B cell (primary cell): Measurements from ENCODE around the gene SSU72. TPM values are rescaled to one million over a fixed set of nuclear protein-coding genes. Genes with fewer than 3 reads are reported as not detected.

Experiments
- ATAC-seq: fragments of 200-7000 bp; cut with Tn5 transposase; one replicate; pipeline ENCODE4 v1.10.0; 2021; ENCODE audit warnings: low read depth, mild to moderate bottlenecking, moderate number of reproducible peaks, moderate library complexity
- CTCF ChIA-PET: fragments of 350-600 bp; sonication (Branson Sonifier 250); formaldehyde crosslinking; loops from one replicate; lab custom pipeline; 2021; ENCODE audit warnings: antibody characterized with exemption, inconsistent platforms; lab: Charles Lee
- POLR2A ChIA-PET: fragments of 350-600 bp; sonication (Branson Sonifier 250); formaldehyde crosslinking; loops from one replicate; lab custom pipeline; 2021; ENCODE audit warnings: antibody characterized with exemption; lab: Charles Lee
- DNase-seq: peaks from one replicate; pipeline ENCODE4 v3.0.0; 2013
- H2AFZ ChIP-seq: 2 replicates; pipeline ENCODE4 v1.6.1; 2012; ENCODE audit warnings: mild to moderate bottlenecking, low read depth, low read length; ENCODE audit not compliant: insufficient read depth, poor library complexity, severe bottlenecking
- H3K27ac ChIP-seq, 2 donors: 1 replicate in 1 of 2; 2 replicates in 1 of 2; pipeline ENCODE4 v1.5.1; 2012 to 2013; ENCODE audit warnings: low read length in 2 of 2, mild to moderate bottlenecking in 2 of 2, moderate library complexity in 1 of 2
- H3K27me3 ChIP-seq, 4 experiments: fragments of 200-600 bp in 1 of 4; sonication (generic) in 1 of 4; replicated peaks in 1 of 4; 1 replicate in 2 of 4; 2 replicates in 2 of 4; pipeline versions ENCODE4 v1.6.1 to v1.7.0; 2013 to 2016; ENCODE audit warnings: low read length in 3 of 4, mild to moderate bottlenecking in 2 of 4, mixed read lengths in 1 of 4, moderate library complexity in 1 of 4; ENCODE audit not compliant: insufficient read depth in 4 of 4, control insufficient read depth in 3 of 4; ENCODE audit errors: control extremely low read depth in 1 of 4
- H3K36me3 ChIP-seq, 2 experiments: replicated peaks in 1 of 2; 1 replicate in 1 of 2; 2 replicates in 1 of 2; pipeline versions ENCODE4 v1.6.1 to v1.7.1; 2013; ENCODE audit warnings: low read length in 1 of 2; ENCODE audit not compliant: insufficient read depth in 2 of 2, control insufficient read depth in 1 of 2; ENCODE audit errors: control extremely low read depth in 1 of 2, extremely low read depth in 1 of 2
- H3K4me1 ChIP-seq, 2 donors: fragments of 200-600 bp in 1 of 2; sonication (generic) in 1 of 2; 1 replicate in 1 of 2; 2 replicates in 1 of 2; pipeline versions ENCODE4 v1.5.1 to v1.6.1; 2013 to 2017; ENCODE audit warnings: low read length in 2 of 2; ENCODE audit not compliant: control insufficient read depth in 2 of 2, insufficient read depth in 2 of 2
- H3K4me2 ChIP-seq: replicated peaks from 2 replicates; pipeline ENCODE3; 2012; ENCODE audit warnings: mild to moderate bottlenecking, low read depth, low read length; ENCODE audit not compliant: poor library complexity, severe bottlenecking
- H3K4me3 ChIP-seq, 5 experiments: fragments of 200-600 bp in 1 of 5; sonication (generic) in 1 of 5; 1 replicate in 3 of 5; 2 replicates in 2 of 5; pipeline versions ENCODE4 v1.5.1 to v1.7.0; 2011 to 2016; ENCODE audit warnings: low read length in 4 of 5, mild to moderate bottlenecking in 4 of 5, low read depth in 2 of 5, control low read depth in 1 of 5, moderate library complexity in 1 of 5; ENCODE audit not compliant: insufficient read depth in 1 of 5; ENCODE audit errors: control extremely low read depth in 1 of 5, extremely low read depth in 1 of 5
- H3K79me2 ChIP-seq: fragments of 200-600 bp; sonication (generic); one replicate; pipeline ENCODE4 v1.6.0; 2016; ENCODE audit warnings: low read length; ENCODE audit not compliant: control insufficient read depth, insufficient read depth
- H3K9ac ChIP-seq: fragments of 200-600 bp; sonication (generic); 2 replicates; pipeline ENCODE4 v1.6.1; 2017; ENCODE audit warnings: mild to moderate bottlenecking, low read length, moderate library complexity
- H3K9me3 ChIP-seq, 3 donors: one replicate each; pipeline versions ENCODE4 v1.6.1 to v1.7.1; 2013; ENCODE audit warnings: low read length in 2 of 3; ENCODE audit not compliant: control insufficient read depth in 2 of 3, insufficient read depth in 1 of 3; ENCODE audit errors: control extremely low read depth in 1 of 3
- H4K20me1 ChIP-seq: 2 replicates; pipeline ENCODE4 v1.6.0; 2012; ENCODE audit warnings: mild to moderate bottlenecking, low read length; ENCODE audit not compliant: insufficient read depth, control insufficient read depth, poor library complexity, severe bottlenecking
- H3K27ac Mint-ChIP-seq: one replicate; pipeline ENCODE4 v1.8.0; 2021; ENCODE audit warnings: mixed read lengths
- H3K27me3 Mint-ChIP-seq: one replicate; pipeline ENCODE4 v1.8.0; 2021; ENCODE audit warnings: mixed read lengths
- H3K4me1 Mint-ChIP-seq: one replicate; pipeline ENCODE4 v1.8.0; 2021; ENCODE audit warnings: mixed read lengths
- H3K4me3 Mint-ChIP-seq: one replicate; pipeline ENCODE4 v1.8.0; 2021; ENCODE audit warnings: mixed read lengths
- H3K9me3 Mint-ChIP-seq: one replicate; pipeline ENCODE4 v1.8.0; 2022; ENCODE audit warnings: mixed read lengths; ENCODE audit not compliant: insufficient read depth
- CTCF ChIP-seq: fragments of 200-600 bp; IDR thresholded peaks from one replicate; pipeline ENCODE4 v1.8.0; 2022; ENCODE audit warnings: antibody characterized with exemption, mild to moderate bottlenecking
- EZH2 ChIP-seq: IDR thresholded peaks from 2 replicates; pipeline ENCODE4 v1.6.1; 2012; ENCODE audit warnings: borderline replicate concordance, low read depth, mild to moderate bottlenecking, moderate library complexity, low read length; ENCODE audit not compliant: insufficient read depth, poor library complexity, severe bottlenecking
- WGBS: methylation state at CpG from one replicate; pipeline ENCODE4 v1.1.5; 2013; ENCODE audit warnings: missing lambda C conversion rate; ENCODE audit not compliant: insufficient coverage; 5-methylcytosine and 5-hydroxymethylcytosine counted together
- intact Hi-C: fragments of 100-400 bp; cut with micrococcal nuclease; formaldehyde crosslinking; loops from one replicate; pipeline ENCODE4 v1.10.0; 2022
- polyA plus RNA-seq: library from polyadenylated mRNA; depleted of rRNA; stranded (reverse); fragments of >200 nt; gene quantifications from 2 replicates; pipeline ENCODE4 v1.2.3, GENCODE V29; 2012
- total RNA-seq, 2 donors: library from RNA; stranded (reverse); fragments of 120-200 nt in 1 of 2; gene quantifications; 1 replicate in 1 of 2; 2 replicates in 1 of 2; pipeline versions ENCODE4 v1.2.3 to v1.2.4, GENCODE V29; 2013 to 2022

Gene SSU72
- total and polyA plus RNA-seq, 2 donors (not counting 1 experiment from before 2014, with no cell fraction given) = 86.8 to 112 TPM

GRCh38 chr1:1547476-1547875, 27.2 kb downstream of the SSU72 start:
- intact Hi-C loops = no loop called here
- Histone ChIP-seq H3K4me2 (no peak overlapping the region), H3K36me3 (peaks cover 0 to 6% of the 10 kb centered on the region in 2 experiments), H3K27ac (no peak overlapping the region), H3K27me3 (no peaks in the 10 kb centered on the region), H3K9ac (no peak overlapping the region), H4K20me1 (peaks cover 43% of the 10 kb centered on the region), H3K4me3 (no peak overlapping the region), H3K4me1 (no peaks in the 10 kb centered on the region), H3K79me2 (peaks cover 50% of the 10 kb centered on the region), H3K9me3 (no peaks in the 10 kb centered on the region), H2AFZ (no peak overlapping the region)
- Mint-ChIP-seq H3K27me3 (no peaks in the 10 kb centered on the region), H3K4me1 (no peaks in the 10 kb centered on the region), H3K9me3 (no peaks in the 10 kb centered on the region), H3K4me3 (no peak overlapping the region), H3K27ac (no peak overlapping the region)
- ChIA-PET CTCF (no interaction called here), POLR2A (no interaction called here)
- ATAC-seq = no peak
- no peak for DNase-seq
- no peak for TF ChIP-seq CTCF
- no peak for TF ChIP-seq EZH2
- 87% methylated on average over 17 of the region's 19 CpGs for WGBS

GRCh38 chr1:1547011-1547410, 27.7 kb downstream of the SSU72 start:
- DNase-seq (no peak), ATAC-seq (no peak)
- Histone ChIP-seq H3K27ac (no peak overlapping the region), H3K27me3 (no peaks in the 10 kb centered on the region), H3K4me1 (no peaks in the 10 kb centered on the region), H3K4me2 (no peak overlapping the region), H3K9ac (no peak overlapping the region), H3K79me2 (peaks cover 50% of the 10 kb centered on the region), H4K20me1 (peaks cover 38% of the 10 kb centered on the region), H3K9me3 (no peaks in the 10 kb centered on the region), H3K4me3 (no peak overlapping the region), H3K36me3 (peaks cover 0 to 9% of the 10 kb centered on the region in 2 experiments), H2AFZ (no peak overlapping the region)
- TF ChIP-seq EZH2 (no peak), CTCF (no peak)
- Mint-ChIP-seq H3K27ac (no peak overlapping the region), H3K4me3 (no peak overlapping the region), H3K4me1 (no peaks in the 10 kb centered on the region), H3K9me3 (no peaks in the 10 kb centered on the region), H3K27me3 (no peaks in the 10 kb centered on the region)
- WGBS = 93% methylated on average over 5 of the region's 9 CpGs
- POLR2A ChIA-PET = no interaction called here
- intact Hi-C loops = no loop called here
- CTCF ChIA-PET = interaction anchor here (1.0 kb wide), 1 partner anchor 18 kb away, joined by 3 read pairs; no protein-coding TSS in a partner anchor
